SK-N-SH treated with all-trans-retinoic acid at 6 μM for 48 hours (cell line): ENCODE data around the gene WDR18.

ENCODE experiments used
- ARNTL ChIP-seq: fragments of 450-650 bp; formaldehyde crosslinking; IDR thresholded peaks from 2 replicates; pipeline ENCODE4 v1.5.0; 2020; ENCODE audit warnings: low read depth, mild to moderate bottlenecking, moderate library complexity, borderline replicate concordance
- ISL1 ChIP-seq: fragments of 250-450 bp; sonication (Bioruptor Pico); IDR thresholded peaks from 2 replicates; pipeline ENCODE4 v2.1.2; 2022; ENCODE audit warnings: mild to moderate bottlenecking, moderate library complexity
- PPARA ChIP-seq: fragments of 250-450 bp; sonication (Bioruptor Pico); IDR thresholded peaks from 2 replicates; pipeline ENCODE4 v1.5.0; 2020; ENCODE audit warnings: mild to moderate bottlenecking, borderline replicate concordance
- RARB ChIP-seq: fragments of 250-450 bp; sonication (Bioruptor Pico); IDR thresholded peaks from 2 replicates; pipeline ENCODE4 v1.8.0; 2021; ENCODE audit warnings: mild to moderate bottlenecking, moderate library complexity
- TSHZ2 ChIP-seq: fragments of 250-450 bp; sonication (Bioruptor Pico); IDR thresholded peaks from 2 replicates; pipeline ENCODE4 v1.5.0; 2020; ENCODE audit warnings: mild to moderate bottlenecking, moderate library complexity
- ZNF8 ChIP-seq: fragments of 450-650 bp; formaldehyde crosslinking; IDR thresholded peaks from 2 replicates; pipeline ENCODE4 v1.5.0; 2020; ENCODE audit warnings: mild to moderate bottlenecking, moderate library complexity

GRCh38 chr19:1037621-1038064 is 53.5 kb downstream of the WDR18 start:
- no peak for TF ChIP-seq RARB (CRISPR knock-in tag)
- no peak for TF ChIP-seq ISL1 (CRISPR knock-in tag)
- TF ChIP-seq ZNF8, result no peak
- TF ChIP-seq ARNTL, result no peak
- no peak for TF ChIP-seq TSHZ2 (CRISPR knock-in tag)
- no peak for TF ChIP-seq PPARA (CRISPR knock-in tag)
